GM19468 (cell line): ENCODE results near the gene AHCYL2.
"Not testable (repeated sequence)": the region's sequence is repeated elsewhere in the genome, so short reads cannot be mapped to it uniquely, and the experiment has no call there.

Experiments used
- ATAC-seq: cut with Tn5 transposase; IDR thresholded peaks from one replicate; pipeline ENCODE4 v1.9.1; 2021; ENCODE audit warnings: mild to moderate bottlenecking, moderate library complexity, moderate number of reproducible peaks; ENCODE audit not compliant: unreplicated experiment; ENCODE audit errors: extremely low read depth

Gene AHCYL2

GRCh38 chr7:129231666-129232065, 6.8 kb downstream of the AHCYL2 start:
- ATAC-seq, result no peak

GRCh38 chr7:129238546-129238945, 13.7 kb downstream of the AHCYL2 start:
- no peak for ATAC-seq

GRCh38 chr7:129240119-129240820, 15.4 kb downstream of the AHCYL2 start:
- no peak for ATAC-seq

DNA sequence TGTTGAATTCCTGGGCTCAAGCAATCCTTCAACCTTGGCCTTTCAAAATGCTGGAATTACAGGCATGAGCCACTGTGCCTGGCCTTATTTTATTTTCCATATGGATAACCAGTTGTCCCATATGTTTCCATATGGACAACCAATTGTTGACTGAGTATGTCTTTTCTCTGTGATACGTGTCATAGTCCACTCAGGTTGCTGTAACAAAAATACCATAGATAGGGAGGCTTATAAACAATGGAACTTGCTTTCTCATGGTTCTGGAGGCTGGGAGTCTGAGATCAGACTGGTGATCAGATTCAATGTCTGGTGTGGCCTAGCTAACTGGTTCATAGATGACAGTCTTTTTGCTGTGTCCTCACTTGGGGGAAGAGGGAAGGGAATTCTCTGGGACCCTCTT, 19.4 kb downstream of the AHCYL2 start:
- ATAC-seq, result no peak

DNA sequence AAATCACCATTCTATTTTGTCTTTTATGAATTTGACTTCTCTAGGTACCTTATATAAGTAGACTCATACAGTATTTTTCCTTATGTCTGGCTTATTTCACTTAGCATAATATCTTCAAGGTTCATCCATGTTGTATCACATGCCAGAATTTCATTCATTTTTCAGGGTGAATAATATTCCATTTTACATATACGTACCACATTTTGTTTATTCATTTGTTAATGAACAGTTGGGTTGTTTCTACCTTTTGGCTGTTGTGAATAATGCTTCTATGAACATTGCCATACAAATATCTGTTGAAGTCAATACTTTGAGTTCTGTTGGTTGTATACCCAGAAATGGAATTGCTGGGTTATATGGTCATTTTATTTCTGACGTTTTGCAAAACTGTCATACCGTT, 20.7 kb downstream of the AHCYL2 start:
- ATAC-seq, result no peak

- ATAC-seq, result no peak
These were observed 22.3 kb downstream of the AHCYL2 start for GRCh38 chr7:129247087-129247486.

- ATAC-seq, result no peak
These were observed 27.3 kb downstream of the AHCYL2 start for GRCh38 chr7:129252128-129252527.

- ATAC-seq, result not testable (repeated sequence)
These were observed 27.8 kb downstream of the AHCYL2 start for GRCh38 chr7:129252603-129253002.

- no peak for ATAC-seq
These were observed 31.0 kb downstream of the AHCYL2 start for GRCh38 chr7:129255800-129256199.

DNA sequence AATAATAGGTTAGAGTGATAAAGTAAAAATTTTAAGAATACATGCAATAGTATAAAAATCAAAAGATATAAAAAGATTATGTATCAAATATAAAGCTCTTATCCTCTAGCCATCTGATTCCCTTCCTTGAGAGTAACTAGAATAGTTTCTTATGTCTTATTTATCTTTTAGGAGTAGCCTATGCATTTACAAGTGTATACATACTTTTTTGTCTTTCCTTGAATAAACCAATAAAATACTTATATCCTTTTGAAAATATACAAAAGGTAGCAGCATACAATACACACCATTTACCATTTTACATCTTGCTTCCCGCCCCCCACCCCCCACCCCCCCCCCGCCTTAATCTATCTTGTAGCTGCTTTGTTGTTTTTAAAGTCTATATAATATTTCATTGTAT, 31.4 kb downstream of the AHCYL2 start:
- ATAC-seq, result no peak

DNA sequence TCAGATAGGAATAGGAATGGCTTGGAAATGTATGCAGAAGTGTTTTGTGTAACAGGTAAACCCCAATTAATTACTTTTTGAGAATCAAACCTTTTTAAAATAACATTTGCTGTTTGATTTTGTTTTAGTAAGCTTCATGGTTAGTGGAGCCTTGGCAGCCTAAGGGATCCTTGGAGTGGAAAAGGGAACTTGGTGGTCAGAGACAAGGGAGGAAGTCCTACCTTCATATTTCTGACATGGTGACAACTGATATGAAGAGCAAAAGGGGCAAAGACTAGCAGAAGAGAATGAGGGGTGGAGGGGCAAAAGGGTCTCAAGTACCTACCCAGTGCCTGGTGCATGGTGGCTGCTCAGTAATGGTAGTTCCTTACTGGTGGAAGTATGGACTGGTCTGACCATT, 32.3 kb downstream of the AHCYL2 start:
- no peak for ATAC-seq

DNA sequence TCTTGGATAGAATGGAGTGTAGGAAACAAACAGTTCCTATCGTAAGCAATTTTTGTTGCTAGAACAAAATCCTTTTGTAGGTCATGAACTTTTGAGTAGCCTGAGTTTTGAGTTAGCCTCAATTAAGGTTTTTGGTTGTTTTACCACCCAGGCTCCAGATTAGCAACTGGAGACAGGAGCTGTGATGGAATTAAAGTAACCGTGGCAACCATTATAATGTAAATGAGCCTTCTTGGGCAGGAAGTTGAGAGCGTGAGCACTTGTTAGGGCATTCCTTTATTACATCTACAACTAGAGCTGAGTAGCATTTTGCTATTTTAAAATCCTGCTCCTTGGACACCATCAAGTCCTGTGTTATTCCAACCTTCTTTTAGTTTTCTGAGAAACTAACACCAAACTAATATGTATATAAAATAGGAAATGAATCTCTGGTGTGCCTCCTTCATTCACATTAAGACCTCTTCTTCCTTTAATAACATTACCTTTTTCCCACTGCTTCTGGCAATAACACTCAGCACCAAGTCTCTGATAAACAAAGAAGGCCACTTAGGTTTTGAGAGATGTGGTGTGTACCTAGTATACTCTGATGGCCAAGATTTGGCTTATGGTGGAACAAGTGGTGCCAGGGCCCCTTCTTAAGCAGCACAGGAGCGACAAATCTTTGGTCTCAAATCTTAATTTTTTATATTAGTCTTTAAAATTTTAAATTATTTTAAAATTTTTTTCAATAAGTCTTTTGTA, 34.0 kb downstream of the AHCYL2 start:
- ATAC-seq, result no peak

- no peak for ATAC-seq
These were observed 37.5 kb downstream of the AHCYL2 start for GRCh38 chr7:129262324-129262723.

GRCh38 chr7:129263168-129263567, 38.3 kb downstream of the AHCYL2 start:
- no peak for ATAC-seq

- ATAC-seq, result no peak
These were observed 39.7 kb downstream of the AHCYL2 start for GRCh38 chr7:129264534-129264933.

GRCh38 chr7:129265328-129265727, 40.5 kb downstream of the AHCYL2 start:
- no peak for ATAC-seq

DNA sequence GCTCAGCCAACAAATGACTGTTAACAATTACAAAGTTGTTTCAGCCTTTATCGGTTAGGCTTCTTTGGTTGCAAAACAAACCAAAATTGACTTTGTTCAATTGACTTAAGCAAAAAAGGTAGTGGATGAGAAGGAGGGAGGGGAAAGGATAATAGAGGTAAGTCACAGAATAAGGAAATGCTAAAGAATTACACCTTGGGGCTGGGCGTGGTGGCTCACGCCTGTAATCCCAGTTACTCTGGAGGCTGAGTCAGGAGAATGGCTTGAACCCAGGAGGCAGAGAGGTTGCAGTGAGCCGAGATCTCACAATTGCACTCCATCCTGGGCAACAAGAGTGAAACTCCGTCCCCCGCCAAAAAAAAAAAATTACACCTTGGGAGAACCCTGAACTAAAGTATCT, 41.4 kb downstream of the AHCYL2 start:
- no peak for ATAC-seq

- ATAC-seq, result no peak
These were observed 45.2 kb downstream of the AHCYL2 start for GRCh38 chr7:129270077-129270476.

- ATAC-seq, result no peak
These were observed 46.9 kb downstream of the AHCYL2 start for GRCh38 chr7:129271500-129272355.

DNA sequence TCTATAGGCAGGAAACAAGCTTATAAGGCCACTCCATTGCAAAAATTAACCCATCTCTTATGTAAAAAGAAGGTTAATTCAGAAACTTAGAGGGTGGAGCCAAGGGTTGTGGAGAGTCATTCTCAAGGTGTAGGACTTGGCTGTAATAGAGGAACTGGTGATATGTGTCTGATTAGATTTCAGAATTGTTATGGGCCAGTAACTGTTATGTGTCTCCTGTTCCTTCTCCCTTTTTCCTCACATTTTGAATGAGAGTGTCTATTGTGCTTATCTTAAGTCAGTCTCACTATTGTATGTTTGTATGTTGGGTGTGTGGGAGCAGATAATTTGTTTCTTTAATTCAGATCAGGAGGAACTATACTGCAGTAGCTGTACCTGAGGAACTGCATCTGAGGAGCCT, 49.1 kb downstream of the AHCYL2 start:
- no peak for ATAC-seq

GRCh38 chr7:129277629-129278028, 52.8 kb downstream of the AHCYL2 start:
- ATAC-seq, result no peak
